HL-60 (cell line): ENCODE measurements around the gene MICB.

Experiments
- DNase-seq, 2 experiments: peaks; one replicate each; pipeline ENCODE4 v3.0.0-alpha.2; 2010 to 2020; ENCODE audit warnings: low read depth in 1 of 2, low spot score in 1 of 2
- H3K27ac ChIP-seq: fragments of 250-450 bp; sonication (Bioruptor Pico); replicated peaks from 2 replicates; pipeline ENCODE4 v1.5.1; 2020; ENCODE audit warnings: mild to moderate bottlenecking, moderate library complexity
- H3K27me3 ChIP-seq: fragments of 250-450 bp; sonication (Bioruptor Pico); 2 replicates; pipeline ENCODE4 v1.5.1; 2021; ENCODE audit warnings: mild to moderate bottlenecking, moderate library complexity; ENCODE audit not compliant: insufficient read depth, poor library complexity, severe bottlenecking
- H3K4me3 ChIP-seq: replicated peaks from 2 replicates; pipeline ENCODE4 v1.5.1; 2011; ENCODE audit warnings: mild to moderate bottlenecking, control low read depth, low read length; ENCODE audit not compliant: insufficient read depth
- CTCF ChIP-seq: IDR thresholded peaks from one replicate; pipeline ENCODE4 v1.5.1; 2011; ENCODE audit warnings: low read length, control low read depth, inconsistent platforms; ENCODE audit not compliant: insufficient read depth
- GABPA ChIP-seq: IDR thresholded peaks from 2 replicates; pipeline ENCODE4 v1.6.1; 2012; ENCODE audit warnings: low read depth
- POLR2AphosphoS5 ChIP-seq: IDR thresholded peaks from 2 replicates; pipeline ENCODE4 v1.6.1; 2012; ENCODE audit warnings: low read depth
- REST ChIP-seq: IDR thresholded peaks from 2 replicates; pipeline ENCODE4 v1.6.1; 2012; ENCODE audit warnings: low read depth; ENCODE audit not compliant: insufficient replicate concordance
- SPI1 ChIP-seq: IDR thresholded peaks from 2 replicates; pipeline ENCODE4 v1.6.1; 2012; ENCODE audit warnings: low read depth, mild to moderate bottlenecking, borderline replicate concordance

Gene MICB

GRCh38 chr6:31534011-31534410 lies 36.1 kb downstream of the MICB start:
- no peak for DNase-seq
- TF ChIP-seq CTCF (no peak), POLR2AphosphoS5 (peak; percentile 10; the same call in 1 of the 2 replicates)
- Histone ChIP-seq H3K27ac (no peak overlapping the region), H3K27me3 (no peaks in the 10 kb centered on the region), H3K4me3 (no peak overlapping the region)

- Histone ChIP-seq H3K4me3 (no peak overlapping the region), H3K27ac (no peak overlapping the region), H3K27me3 (no peaks in the 10 kb centered on the region)
- no peak for DNase-seq
- TF ChIP-seq CTCF: no peak
- no peak for TF ChIP-seq GABPA
- TF ChIP-seq POLR2AphosphoS5: no peak
- TF ChIP-seq SPI1: no peak
- no peak for TF ChIP-seq REST
Observed at GRCh38 chr6:31534521-31535040, 36.6 kb downstream of the MICB start.

GRCh38 chr6:31535538-31536324 lies 37.8 kb downstream of the MICB start:
- TF ChIP-seq POLR2AphosphoS5 (no peak), CTCF (no peak)
- H3K4me3 ChIP-seq: no peak overlapping the region
- no peak for DNase-seq
- H3K27me3 ChIP-seq: no peaks in the 10 kb centered on the region
- H3K27ac ChIP-seq: no peak overlapping the region; the same call in 1 of the 2 replicates

- TF ChIP-seq CTCF (no peak), POLR2AphosphoS5 (no peak), GABPA (no peak), SPI1 (no peak), REST (no peak)
- Histone ChIP-seq H3K27me3 (no peaks in the 10 kb centered on the region), H3K4me3 (no peak overlapping the region), H3K27ac (no peak overlapping the region)
- DNase-seq: no peak
Observed at GRCh38 chr6:31538805-31539400, 41.0 kb downstream of the MICB start.
